GM23338 (cell line): Measurements from ENCODE around the gene SLC38A9. TPM values are rescaled to one million over a fixed set of nuclear protein-coding genes. Genes with fewer than 3 reads are reported as not detected.

Experiments
- ATAC-seq: fragments of 200-7000 bp; cut with Tn5 transposase; 3 replicates; pipeline ENCODE4 v1.9.1; 2020
- DNase-seq: peaks from one replicate; pipeline ENCODE4 v3.0.0-alpha.2; 2015; ENCODE audit warnings: low spot score
- H2AFZ ChIP-seq: fragments of 200-600 bp; sonication (generic); 2 replicates; pipeline ENCODE4 v1.8.0; 2016; ENCODE audit warnings: antibody characterized with exemption, mild to moderate bottlenecking, moderate library complexity
- H3F3A ChIP-seq: fragments of 200-600 bp; sonication (generic); replicated peaks from 2 replicates; pipeline ENCODE4 v1.8.0; 2017; ENCODE audit warnings: antibody characterized with exemption, mixed run types, low read depth
- H3K27ac ChIP-seq: fragments of 200-600 bp; sonication (generic); 2 replicates; pipeline ENCODE4 v1.6.1; 2016; ENCODE audit warnings: low read depth
- H3K27me3 ChIP-seq: fragments of 200-600 bp; sonication (generic); 2 replicates; pipeline ENCODE4 v1.8.0; 2016; ENCODE audit warnings: mild to moderate bottlenecking, mixed run types, moderate library complexity; ENCODE audit not compliant: insufficient read depth
- H3K36me3 ChIP-seq: fragments of 200-600 bp; sonication (generic); 2 replicates; pipeline ENCODE4 v1.8.0; 2016; ENCODE audit warnings: mild to moderate bottlenecking; ENCODE audit not compliant: insufficient read depth
- H3K4me1 ChIP-seq: fragments of 200-600 bp; sonication (generic); 2 replicates; pipeline ENCODE4 v1.8.0; 2016; ENCODE audit warnings: mild to moderate bottlenecking, moderate library complexity; ENCODE audit not compliant: insufficient read depth
- H3K4me2 ChIP-seq: fragments of 200-600 bp; sonication (generic); 2 replicates; pipeline ENCODE4 v1.7.1; 2017; ENCODE audit warnings: mixed run types
- H3K4me3 ChIP-seq: fragments of 200-600 bp; sonication (generic); 2 replicates; pipeline ENCODE4 v1.6.1; 2016; ENCODE audit warnings: mixed run types
- H3K79me2 ChIP-seq: fragments of 200-600 bp; sonication (generic); replicated peaks from 2 replicates; pipeline ENCODE4 v1.8.0; 2017; ENCODE audit warnings: mild to moderate bottlenecking; ENCODE audit not compliant: insufficient read depth
- H3K9me2 ChIP-seq: fragments of 200-600 bp; sonication (generic); 2 replicates; pipeline ENCODE4 v1.8.0; 2017; ENCODE audit not compliant: insufficient read depth
- H4K20me1 ChIP-seq: fragments of 200-600 bp; sonication (generic); replicated peaks from 2 replicates; pipeline ENCODE4 v1.8.0; 2017; ENCODE audit warnings: mild to moderate bottlenecking; ENCODE audit not compliant: insufficient read depth
- H3K27ac Mint-ChIP-seq: 2 replicates; pipeline ENCODE4 v1.8.0; 2020; ENCODE audit warnings: inconsistent platforms, mild to moderate bottlenecking, moderate library complexity, mixed read lengths
- H3K27me3 Mint-ChIP-seq: 3 replicates; pipeline ENCODE4 v1.8.0; 2022; ENCODE audit warnings: low read depth, mild to moderate bottlenecking, moderate library complexity, mixed read lengths, inconsistent platforms; ENCODE audit not compliant: insufficient read depth, poor library complexity
- H3K36me3 Mint-ChIP-seq: 3 replicates; pipeline ENCODE4 v1.8.0; 2021; ENCODE audit warnings: low read depth, mild to moderate bottlenecking, inconsistent platforms, moderate library complexity, mixed read lengths
- H3K4me1 Mint-ChIP-seq: 3 replicates; pipeline ENCODE4 v1.8.0; 2020; ENCODE audit warnings: mild to moderate bottlenecking, inconsistent platforms, mixed read lengths
- H3K4me3 Mint-ChIP-seq: 3 replicates; pipeline ENCODE4 v1.8.0; 2021; ENCODE audit warnings: moderate library complexity, mild to moderate bottlenecking, inconsistent platforms, mixed read lengths
- H3K9me3 Mint-ChIP-seq: 3 replicates; pipeline ENCODE4 v1.8.0; 2020; ENCODE audit warnings: moderate library complexity, mild to moderate bottlenecking, inconsistent platforms, mixed read lengths
- CTCF ChIP-seq, 2 experiments: fragments of 200-600 bp in 1 of 2; sonication (generic) in 1 of 2; conservative IDR thresholded peaks; 2 replicates each; pipeline versions ENCODE4 v1.5.1 to v1.6.1; 2016 to 2017; ENCODE audit warnings: antibody characterized with exemption in 2 of 2, low read depth in 2 of 2, mild to moderate bottlenecking in 2 of 2, moderate library complexity in 1 of 2
- EZH2 ChIP-seq: fragments of 200-600 bp; sonication (generic); IDR thresholded peaks from one replicate; pipeline ENCODE4 v1.8.0; 2017; ENCODE audit warnings: antibody characterized with exemption, mild to moderate bottlenecking, low read depth; ENCODE audit not compliant: unreplicated experiment
- EZH2phosphoT487 ChIP-seq: fragments of 200-600 bp; sonication (generic); IDR thresholded peaks from one replicate; pipeline ENCODE4 v1.8.1; 2018; ENCODE audit warnings: antibody characterized with exemption; ENCODE audit not compliant: unreplicated experiment
- JUNB ChIP-seq: IDR thresholded peaks from one replicate; pipeline ENCODE4 v1.6.1; 2016; ENCODE audit warnings: antibody characterized with exemption; ENCODE audit not compliant: unreplicated experiment
- NANOG ChIP-seq: IDR thresholded peaks from 2 replicates; pipeline ENCODE4 v1.6.1; 2016; ENCODE audit warnings: antibody characterized with exemption, borderline replicate concordance
- STAT1 ChIP-seq: IDR thresholded peaks from one replicate; pipeline ENCODE4 v1.6.1; 2016; ENCODE audit warnings: antibody characterized with exemption; ENCODE audit not compliant: unreplicated experiment
- ZNF114 ChIP-seq: fragments of 250-450 bp; sonication (Bioruptor Pico); IDR thresholded peaks from 2 replicates; pipeline ENCODE4 v1.5.0; 2020; ENCODE audit warnings: mild to moderate bottlenecking, moderate library complexity
- ZNF462 ChIP-seq: fragments of 250-450 bp; sonication (Bioruptor Pico); IDR thresholded peaks from 2 replicates; pipeline ENCODE4 v1.5.0; 2020; ENCODE audit warnings: mild to moderate bottlenecking, moderate library complexity
- polyA plus RNA-seq: library from polyadenylated mRNA; unstranded; fragments of >200 nt; fragmentation: Nextera tagmentation; extraction: Ambion mirVana; gene quantifications from 2 replicates; pipeline ENCODE4 v1.2.1, GENCODE V29; 2016
- total RNA-seq: library from RNA; depleted of rRNA; stranded (reverse); fragments of >200 nt; shearing (Covaris generic); gene quantifications from 2 replicates; pipeline ENCODE4 v1.2.3, GENCODE V29; 2014

The SLC38A9 gene
- total and polyA plus RNA-seq, 2 experiments from 2014 or later = 30.8 to 64.8 TPM

GRCh38 chr5:55714749-55715148 is 2.6 kb upstream of the SLC38A9 start (continued):
- TF ChIP-seq ZNF462 (CRISPR knock-in tag) = no peak
- no peak for TF ChIP-seq EZH2
- no peak for TF ChIP-seq EZH2phosphoT487
- TF ChIP-seq NANOG = no peak
- no peak for TF ChIP-seq JUNB
- TF ChIP-seq ZNF114 (CRISPR knock-in tag) = no peak

- H3K36me3 ChIP-seq = no peaks in the 10 kb centered on the region; the same call in 1 of the 2 replicates
- H3K4me1 ChIP-seq = no peaks in the 10 kb centered on the region
- Mint-ChIP-seq H3K9me3 (peaks cover 29% of the 10 kb centered on the region), H3K4me1 (peaks cover 6% of the 10 kb centered on the region; the same call in 1 of the 3 replicates), H3K27ac (no peak overlapping the region), H3K27me3 (peaks cover 10% of the 10 kb centered on the region), H3K36me3 (peaks cover 28% of the 10 kb centered on the region), H3K4me3 (no peak overlapping the region)
- DNase-seq = peak; percentile 38
- H3K4me2 ChIP-seq = no peak overlapping the region
- no peaks in the 10 kb centered on the region for H3K9me2 ChIP-seq
- peaks cover 19% of the 10 kb centered on the region for H3K79me2 ChIP-seq
- peak; percentile 8; the same call in 1 of the 2 replicates for TF ChIP-seq ZNF462 (CRISPR knock-in tag)
- TF ChIP-seq STAT1 = no peak
- peak; percentile 24 to 57; a peak in 3 of 4 replicates for TF ChIP-seq CTCF (conservative IDR thresholded peaks at IDR 0.05; ENCODE audit: low read depth in 2 of 2)
- ATAC-seq = no peak
- H2AFZ ChIP-seq = peak overlapping the region; percentile 90
- H3K27ac ChIP-seq = no peak overlapping the region
- H3F3A ChIP-seq = no peaks in the 10 kb centered on the region
- no peaks in the 10 kb centered on the region for H3K27me3 ChIP-seq
- H3K4me3 ChIP-seq = no peak overlapping the region
- no peaks in the 10 kb centered on the region for H4K20me1 ChIP-seq
Observed at GRCh38 chr5:55714339-55714738, 2.2 kb upstream of the SLC38A9 start.
